Stromal cell of bone marrow (primary cell): ENCODE results near the gene SPG7.
"Not testable (repeated sequence)": the region's sequence is repeated elsewhere in the genome, so short reads cannot be mapped to it uniquely, and the experiment has no call there.

Experiments
- DNase-seq: peaks from one replicate; pipeline ENCODE4 v3.0.0-alpha.2; 2012; ENCODE audit warnings: low read depth

SPG7 gene

GRCh38 chr16:89564476-89565255 lies 56.5 kb downstream of the SPG7 start:
- DNase-seq: no peak

- DNase-seq: no peak
Observed at GRCh38 chr16:89565256-89565505, 57.0 kb downstream of the SPG7 start.

- no peak for DNase-seq
Observed at GRCh38 chr16:89565506-89566372, 57.5 kb downstream of the SPG7 start.

DNA sequence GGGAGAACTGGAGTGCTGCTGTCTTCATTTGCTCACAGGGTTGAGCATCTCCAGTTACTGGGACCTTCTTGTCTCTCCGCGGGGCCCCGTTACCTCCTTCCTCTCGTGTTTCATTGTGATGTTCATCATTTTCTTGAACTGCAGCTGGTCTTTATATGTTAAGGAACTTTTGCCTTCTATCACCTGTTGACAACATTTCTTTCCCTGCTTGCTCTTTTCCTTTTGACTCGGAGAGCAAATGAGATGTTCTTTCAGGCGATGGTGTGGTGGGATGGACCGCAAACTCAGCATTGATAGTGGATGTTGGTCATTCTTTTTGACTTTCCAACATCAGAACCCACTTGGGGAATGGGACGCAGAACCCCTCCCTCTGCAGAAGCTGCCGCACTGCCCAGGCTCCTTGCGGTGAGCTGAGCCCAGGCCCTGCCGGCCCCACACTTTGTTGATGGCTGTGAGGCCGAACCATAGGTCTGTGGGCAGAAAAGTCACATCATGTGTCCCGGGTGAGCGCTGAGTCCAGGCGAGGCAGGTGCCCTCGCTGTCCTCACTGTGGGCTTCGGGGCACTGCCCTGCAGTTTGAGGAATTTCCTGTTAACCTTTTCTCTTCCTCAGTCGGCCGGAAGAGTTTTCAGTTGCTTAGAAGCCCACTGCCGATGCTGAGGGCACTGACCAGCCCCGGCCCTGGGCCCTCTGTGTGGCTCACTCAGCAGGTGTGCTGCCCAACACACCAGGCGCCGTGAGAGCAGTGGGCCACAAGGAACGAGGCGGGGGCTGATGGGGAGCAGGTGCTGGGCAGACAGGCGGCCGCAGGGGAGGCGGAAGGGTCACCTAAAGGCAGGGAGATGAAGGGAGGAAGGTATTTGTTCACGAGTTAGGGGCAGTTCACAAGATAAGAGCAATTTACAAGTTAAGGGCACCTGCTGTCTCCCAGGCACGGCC lies 59.7 kb downstream of the SPG7 start:
- no peak for DNase-seq

- no peak for DNase-seq
Observed at GRCh38 chr16:89569506-89570341, 61.5 kb downstream of the SPG7 start.

DNA sequence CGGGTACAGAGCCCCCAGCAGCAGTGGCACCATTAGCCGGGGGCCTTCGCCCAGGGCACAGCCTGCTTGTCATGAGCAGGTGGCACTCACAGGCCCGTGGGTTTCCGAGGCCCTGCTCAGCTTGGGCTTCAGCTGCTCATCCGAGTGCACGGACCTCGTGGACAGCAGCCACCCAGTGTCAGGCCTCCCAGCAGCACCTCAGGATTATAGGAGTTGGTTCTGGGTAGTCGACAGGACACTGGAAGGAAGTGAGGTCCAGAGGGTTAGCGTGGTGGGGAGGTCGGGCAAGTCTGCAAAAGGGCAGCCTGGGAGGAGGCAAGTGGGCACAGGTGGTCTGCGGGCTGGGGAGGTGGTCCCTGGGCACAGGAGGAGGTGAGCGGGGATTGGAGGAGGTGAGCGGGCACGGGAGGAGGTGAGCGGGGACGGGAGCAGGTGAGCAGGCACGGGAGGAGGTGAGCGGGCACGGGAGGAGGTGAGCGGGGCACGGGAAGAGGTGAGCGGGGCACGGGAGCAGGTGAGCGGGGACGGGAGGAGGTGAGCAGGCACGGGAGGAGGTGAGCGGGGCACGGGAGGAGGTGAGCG lies 62.2 kb downstream of the SPG7 start:
- no peak for DNase-seq

DNA sequence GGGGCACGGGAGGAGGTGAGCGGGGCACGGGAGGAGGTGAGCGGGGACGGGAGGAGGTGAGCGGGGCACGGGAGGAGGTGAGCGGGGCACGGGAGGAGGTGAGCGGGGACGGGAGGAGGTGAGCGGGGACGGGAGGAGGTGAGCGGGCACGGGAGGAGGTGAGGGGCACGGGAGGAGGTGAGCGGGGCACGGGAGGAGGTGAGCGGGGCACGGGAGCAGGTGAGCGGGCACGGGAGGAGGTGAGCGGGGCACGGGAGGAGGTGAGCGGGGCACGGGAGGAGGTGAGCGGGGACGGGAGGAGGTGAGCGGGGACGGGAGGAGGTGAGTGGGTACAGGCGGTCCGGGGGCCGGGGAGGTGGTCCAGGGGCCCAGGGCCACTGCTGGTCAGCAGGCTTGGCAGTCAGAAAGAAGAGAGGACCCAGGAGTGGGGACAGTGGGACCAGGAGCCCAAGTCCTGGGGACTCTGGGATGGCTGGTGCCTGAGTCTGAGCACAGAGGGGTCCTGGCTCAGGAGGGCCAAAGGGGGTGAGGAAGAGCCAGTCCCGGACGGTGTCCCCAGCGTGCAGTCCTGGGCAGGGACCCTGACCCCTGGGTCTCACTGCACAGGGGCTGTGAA lies 62.9 kb downstream of the SPG7 start:
- DNase-seq: not testable (repeated sequence)

- no peak for DNase-seq
Observed at GRCh38 chr16:89571636-89572035, 63.4 kb downstream of the SPG7 start.

- DNase-seq: no peak
Observed at GRCh38 chr16:89572073-89572484, 63.9 kb downstream of the SPG7 start.

DNA sequence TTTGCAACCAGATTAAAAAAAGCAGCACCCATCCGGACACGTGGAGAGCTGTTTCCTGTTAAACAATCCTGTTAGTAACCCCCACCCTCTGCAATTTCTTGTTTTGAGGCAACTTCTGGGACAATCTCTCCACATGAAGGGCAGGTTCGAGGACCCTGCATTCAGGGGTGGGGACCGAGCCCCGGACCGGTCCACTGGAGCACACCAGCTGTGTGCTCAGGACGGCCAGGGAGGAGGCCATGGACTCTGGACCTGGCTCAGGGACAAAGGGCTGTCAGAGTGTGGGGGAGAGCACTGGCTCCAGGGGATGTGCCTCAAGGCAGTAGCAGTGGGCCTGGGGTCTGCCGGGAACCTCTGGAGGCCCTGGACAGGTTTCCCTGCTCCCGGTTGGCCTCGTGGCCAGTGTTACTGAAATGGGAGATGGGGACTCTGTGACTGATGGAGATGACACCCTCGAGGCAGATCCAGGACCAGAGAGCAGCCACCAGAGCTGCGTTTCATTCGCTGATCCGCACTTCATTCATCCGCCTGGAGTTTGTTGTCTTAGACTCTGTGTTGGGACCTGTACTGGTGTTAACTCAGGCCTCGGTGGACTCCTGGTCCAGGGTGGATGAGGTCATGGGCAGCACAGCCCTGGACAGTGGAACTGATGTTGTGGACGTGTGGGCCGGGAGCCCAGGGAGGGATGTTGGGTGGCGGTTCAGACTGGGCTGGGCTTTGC lies 64.4 kb downstream of the SPG7 start:
- no peak for DNase-seq

- no peak for DNase-seq
Observed at GRCh38 chr16:89573826-89574680, 65.8 kb downstream of the SPG7 start.

DNA sequence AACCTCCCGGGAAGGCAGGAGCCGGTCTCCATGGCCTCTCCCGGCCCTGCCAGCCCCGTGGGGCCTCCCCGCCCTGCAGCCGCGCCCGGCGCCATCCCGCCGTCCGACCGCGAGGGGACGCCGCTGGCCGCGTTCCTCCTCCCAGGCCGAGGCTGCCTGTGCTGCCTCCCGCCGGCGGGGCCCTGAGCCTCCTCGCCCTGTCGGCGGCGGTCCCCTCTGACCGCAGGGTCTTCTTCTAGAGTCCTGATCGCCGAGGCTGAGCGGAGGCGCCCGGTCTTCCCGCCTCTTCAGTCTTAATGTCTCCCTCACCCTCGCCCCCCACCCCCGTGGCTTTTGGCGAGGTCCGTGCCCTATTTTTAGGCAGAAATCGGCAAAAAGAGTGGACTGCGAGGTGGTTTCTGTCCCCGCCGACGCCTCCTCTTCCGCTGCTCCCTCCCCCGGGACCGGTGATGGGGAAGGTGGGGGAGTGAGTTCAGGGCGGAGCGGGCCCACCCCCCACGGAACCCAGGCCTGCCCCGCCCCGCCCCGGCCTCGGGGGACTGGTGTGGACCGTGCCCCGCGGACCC lies 66.6 kb downstream of the SPG7 start:
- peak; percentile 43 for DNase-seq

DNA sequence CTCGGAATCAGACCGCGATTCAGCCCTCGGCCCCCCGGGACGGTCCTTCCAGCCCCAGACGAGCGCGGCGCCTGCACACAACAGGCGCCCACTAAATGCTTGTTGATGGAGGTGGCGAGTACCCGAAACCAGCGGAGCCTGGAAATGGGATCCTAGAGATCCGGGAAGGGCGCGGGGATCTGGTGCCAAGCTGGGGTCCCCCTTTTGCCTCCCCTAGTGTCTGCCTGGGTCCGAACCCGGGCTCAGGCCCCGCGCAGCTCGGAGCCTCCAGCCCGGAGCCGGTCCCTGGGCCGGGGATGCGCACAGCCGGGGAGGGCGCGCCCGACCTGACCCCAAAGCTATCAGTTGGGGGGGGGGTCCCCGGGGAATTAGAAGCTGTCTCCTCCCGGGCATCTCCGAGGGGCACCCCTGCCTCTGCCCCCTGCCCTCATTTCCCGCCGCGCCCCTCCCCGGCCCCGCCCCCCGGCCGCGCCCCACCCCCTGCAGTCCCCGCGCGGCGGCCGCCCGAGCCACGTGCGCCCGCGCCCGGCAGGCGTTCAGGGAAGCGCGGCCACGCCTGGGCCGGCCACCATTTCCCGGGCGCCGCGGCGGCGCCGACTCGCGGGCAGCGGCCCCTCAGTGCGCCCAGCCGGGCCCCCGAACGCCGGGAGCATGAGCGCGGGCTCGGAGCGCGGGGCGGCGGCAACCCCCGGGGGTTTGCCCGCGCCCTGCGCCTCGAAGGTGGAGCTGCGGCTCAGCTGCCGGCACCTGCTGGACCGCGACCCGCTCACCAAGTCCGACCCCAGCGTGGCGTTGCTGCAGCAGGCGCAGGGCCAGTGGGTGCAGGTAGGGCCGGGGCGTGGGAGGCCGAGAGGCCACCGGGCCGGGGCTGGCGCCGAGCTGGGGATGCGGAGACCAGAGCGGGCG lies 67.3 kb downstream of the SPG7 start, which contains the start of gene CPNE7:
Gene CPNE7 (plus strand): TSS at position 512 of the 906 bp plus-strand sequence. CDS start 140 bp downstream, at position 652.
- no peak for DNase-seq

DNA sequence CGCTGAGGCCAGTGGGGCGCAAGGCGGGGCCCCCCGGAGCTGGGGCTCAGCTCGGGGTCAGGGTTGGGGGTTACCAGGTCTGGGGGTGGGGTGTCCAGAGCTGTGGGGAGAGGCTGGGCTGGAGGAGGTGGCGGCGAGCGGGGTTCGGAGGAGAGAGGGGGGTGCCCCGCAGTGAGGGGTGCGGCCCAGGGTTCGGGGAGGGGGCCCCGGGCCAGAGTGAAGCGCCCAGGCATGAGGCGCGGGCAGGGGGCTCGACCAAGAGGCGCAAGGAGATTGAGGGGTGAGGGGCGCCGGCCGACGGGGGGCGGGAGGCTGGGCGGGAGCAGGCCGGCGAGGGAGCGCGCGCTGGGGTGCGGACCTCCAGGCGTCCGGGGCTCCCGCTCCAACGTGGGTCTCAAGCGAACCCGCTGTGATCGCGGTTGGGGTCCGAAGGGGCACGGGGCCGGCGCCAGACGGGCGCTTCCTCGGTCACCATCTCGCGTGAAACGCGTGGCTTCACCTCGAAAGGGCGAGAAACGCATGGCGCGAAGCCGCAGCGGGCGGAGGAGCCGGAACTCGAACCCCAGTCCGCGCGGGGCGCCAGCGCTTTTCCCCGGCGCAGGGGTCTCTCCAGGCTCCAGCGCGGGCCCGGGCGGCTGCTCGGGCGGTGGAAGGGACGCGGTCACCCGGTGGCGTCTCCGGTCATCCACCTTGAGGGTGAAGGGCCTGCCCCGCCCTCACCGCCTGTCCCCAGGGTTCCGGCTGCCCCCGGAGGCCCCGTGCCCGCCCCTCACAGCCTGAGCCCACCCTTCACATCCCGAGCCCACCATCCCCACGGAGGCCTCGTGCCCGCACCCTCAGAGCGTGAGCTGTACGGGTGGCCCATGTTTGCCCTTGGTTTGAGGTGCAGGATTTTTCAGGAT lies 68.2 kb downstream of the SPG7 start:
- no peak for DNase-seq

DNA sequence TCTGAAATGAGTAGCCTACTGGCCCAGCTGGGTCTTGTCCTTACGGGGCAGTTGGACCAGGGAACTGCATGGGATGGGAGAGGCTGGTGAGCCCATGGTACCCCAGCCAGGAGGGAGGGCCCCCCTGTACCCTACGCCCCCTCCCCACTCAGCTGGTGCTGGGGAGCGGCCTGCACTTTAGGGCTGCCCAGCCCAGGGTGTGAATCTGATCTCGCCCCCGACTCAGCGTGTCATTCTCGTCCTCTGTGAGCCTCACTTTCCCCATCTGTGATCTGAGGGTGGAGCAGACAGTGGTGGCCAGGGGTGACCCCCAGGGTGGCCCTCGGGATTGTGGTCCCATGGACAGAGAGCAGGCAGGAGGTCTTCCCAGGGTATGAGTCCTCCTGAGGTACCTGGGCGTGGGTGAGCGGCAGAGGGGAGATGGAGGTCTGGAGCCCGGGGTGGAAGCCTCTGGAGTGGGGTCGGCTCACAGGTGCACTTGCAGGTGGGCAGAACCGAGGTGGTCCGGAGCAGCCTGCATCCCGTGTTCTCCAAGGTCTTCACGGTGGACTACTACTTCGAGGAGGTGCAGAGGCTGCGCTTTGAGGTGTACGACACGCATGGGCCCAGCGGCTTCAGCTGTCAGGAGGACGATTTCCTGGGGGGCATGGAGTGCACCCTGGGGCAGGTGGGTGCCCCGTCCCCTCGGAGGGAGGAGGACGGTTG lies 69.0 kb downstream of the SPG7 start:
- no peak for DNase-seq

DNA sequence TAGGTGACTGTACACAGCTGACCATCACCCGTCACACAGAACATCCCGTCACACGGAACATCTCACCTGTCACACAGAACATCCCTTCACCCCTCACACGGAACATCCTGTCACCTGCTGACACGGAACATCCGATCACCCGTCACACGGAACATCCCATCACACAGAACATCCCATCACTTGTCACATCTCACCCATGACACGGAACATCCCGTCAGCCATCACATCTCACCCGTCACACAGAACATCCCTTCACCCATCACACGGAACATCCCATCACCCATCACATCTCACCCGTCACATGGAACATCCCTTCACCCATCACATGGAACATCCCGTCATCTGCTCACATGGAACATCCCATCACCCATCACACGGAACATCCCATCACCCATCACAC lies 71.1 kb downstream of the SPG7 start:
- DNase-seq: no peak
